NCI-H2227 treated with DMSO at 0.1 percent for 48 hours (cell line): ENCODE results near the gene EXTL1.
A peak's percentile ranks its signal among the peaks of the same experiment; 100 is the strongest.

Source experiments
- DNase-seq: peaks from one replicate; lab custom pipeline; 2025; lab: John Stamatoyannopoulos, UW

Gene EXTL1

GRCh38 chr1:25996966-25997827 is 24.4 kb upstream of the EXTL1 start:
- DNase-seq = peak; percentile 23

- DNase-seq = peak; percentile 99
Observed at GRCh38 chr1:25997828-25998761, 23.5 kb upstream of the EXTL1 start, which contains the start of gene PAFAH2. Gene PAFAH2, minus strand, starts transcription at chr1:25998063. Its CDS starts 7,247 bp downstream, at chr1:25990816.

- no peak for DNase-seq
Observed at GRCh38 chr1:25999041-25999800, 22.4 kb upstream of the EXTL1 start.

DNA sequence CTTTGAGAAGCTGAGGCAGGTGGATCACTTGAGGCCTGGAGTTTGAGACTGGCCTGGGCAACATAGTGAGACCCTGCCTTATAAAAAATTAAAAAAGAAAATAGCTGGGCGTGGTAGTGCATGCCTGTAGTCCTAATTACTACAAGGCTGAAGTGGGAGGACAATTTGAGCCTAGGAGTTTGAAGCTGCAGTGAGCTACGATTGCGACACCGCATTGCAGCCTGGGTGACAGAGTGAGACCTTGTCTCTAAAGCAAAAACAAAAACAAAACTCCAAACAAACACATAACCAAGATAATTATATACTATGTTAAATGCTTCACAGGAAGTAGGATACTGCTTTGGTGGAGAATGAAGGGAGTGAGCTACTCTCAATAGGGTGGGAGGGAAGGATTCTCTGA is 18.3 kb upstream of the EXTL1 start:
- no peak for DNase-seq

- DNase-seq = no peak
Observed at GRCh38 chr1:26003756-26004155, 17.8 kb upstream of the EXTL1 start.

GRCh38 chr1:26005434-26006105 is 16.0 kb upstream of the EXTL1 start:
- DNase-seq = no peak

- no peak for DNase-seq
Observed at GRCh38 chr1:26006710-26007109, 14.9 kb upstream of the EXTL1 start.

GRCh38 chr1:26009796-26010447 is 11.7 kb upstream of the EXTL1 start:
- DNase-seq = no peak

- no peak for DNase-seq
Observed at GRCh38 chr1:26010825-26011224, 10.8 kb upstream of the EXTL1 start.

GRCh38 chr1:26012864-26013263 is 8.7 kb upstream of the EXTL1 start:
- DNase-seq = no peak

DNA sequence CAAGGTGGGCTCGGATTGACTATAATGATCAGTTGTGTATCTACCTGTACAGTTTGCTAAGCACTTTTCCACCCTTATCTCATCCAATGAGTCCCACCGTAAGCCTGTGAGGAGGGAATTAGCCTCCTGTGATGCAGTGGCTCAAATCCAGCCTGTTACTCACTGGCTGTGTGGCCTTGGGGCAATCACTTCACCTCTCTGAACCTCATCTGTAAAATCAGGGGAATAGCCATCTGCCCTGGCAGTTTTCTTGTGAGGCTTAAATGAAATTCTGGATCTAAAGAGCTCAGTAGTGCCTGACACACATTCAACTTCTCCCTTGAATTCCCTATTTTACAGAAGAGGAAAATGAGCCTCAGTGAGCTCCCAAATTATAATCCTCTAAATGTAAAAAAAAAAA is 7.4 kb upstream of the EXTL1 start:
- DNase-seq = no peak

DNA sequence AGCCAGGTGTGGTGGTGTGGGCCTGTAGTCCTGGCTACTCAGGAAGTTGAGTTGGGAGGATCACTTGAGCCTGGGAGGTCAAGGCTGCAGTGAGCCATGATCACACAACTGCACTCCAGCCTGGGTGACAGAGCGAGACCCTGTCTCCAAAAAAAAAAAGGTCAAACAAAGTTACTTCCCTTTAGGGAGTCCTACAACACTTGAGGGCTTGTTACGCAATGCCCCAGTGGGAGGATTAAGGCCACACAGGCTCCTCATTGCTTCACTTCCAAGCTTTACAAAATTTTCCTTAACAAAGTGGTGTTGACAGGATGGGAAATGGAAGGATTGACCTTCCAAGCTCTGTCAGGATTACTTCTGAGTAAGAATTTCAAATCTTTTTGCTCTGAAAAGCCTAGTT is 6.2 kb upstream of the EXTL1 start:
- no peak for DNase-seq

DNA sequence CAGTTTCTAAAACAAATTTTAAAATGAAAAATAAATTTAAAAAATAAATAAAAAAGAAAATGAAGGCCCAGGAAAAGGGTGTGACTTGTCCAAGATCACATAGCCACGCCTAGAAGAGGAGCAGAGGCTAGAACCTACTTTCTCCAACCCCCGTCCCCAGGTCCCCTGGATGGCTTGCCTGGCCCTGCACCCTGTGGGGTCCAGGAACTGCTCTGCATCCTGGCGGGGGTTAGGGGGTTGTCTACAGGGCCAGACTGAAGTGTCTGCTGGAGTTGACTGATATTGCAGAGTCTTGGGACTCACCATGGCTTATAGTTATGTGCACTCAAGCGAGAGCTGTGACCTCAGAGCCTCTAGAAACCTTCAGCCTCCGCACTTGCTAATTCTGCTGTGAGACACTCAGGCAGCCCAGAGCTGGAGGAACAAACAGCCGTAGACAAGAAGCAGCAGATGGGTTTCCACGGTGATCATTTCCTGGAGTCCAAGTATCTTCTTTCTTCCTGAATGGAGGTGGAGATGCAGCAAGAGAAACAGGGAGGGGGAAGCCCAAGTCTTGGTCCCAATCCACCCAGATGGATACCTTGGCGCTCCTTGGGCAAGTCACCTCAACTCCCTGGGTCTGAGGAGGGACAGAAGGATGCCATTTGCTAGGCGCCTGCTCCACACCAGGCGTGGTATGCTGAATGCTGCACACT is 5.2 kb upstream of the EXTL1 start:
- DNase-seq = peak; percentile 33

DNA sequence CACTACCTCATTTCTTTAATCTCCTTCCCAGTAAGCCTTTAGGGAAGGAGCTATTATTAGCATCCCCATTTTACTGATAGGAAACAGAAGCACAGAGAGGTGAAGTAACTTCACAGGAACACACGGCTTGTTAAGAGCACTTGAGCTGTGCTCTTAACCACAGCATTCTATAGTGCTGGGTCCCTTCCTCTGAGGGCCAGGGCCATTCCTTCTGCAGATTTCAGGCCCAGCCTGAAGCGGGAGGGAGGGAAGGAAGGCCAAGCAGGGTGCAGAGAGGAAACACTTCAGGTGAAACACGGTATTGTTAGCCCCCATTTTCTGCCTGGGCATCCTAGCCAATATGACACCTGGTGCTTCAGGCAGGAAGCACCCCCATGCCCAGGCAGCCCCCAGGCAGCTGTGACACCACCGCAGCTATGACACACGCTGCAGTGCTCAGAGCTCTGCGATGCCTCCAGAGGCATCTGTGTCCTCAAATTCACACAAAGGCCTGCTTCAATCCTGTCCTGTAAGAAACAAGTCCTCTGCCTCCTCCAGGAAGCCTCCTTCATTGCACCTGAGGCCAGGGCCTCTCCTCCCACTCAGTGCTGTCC is 4.5 kb upstream of the EXTL1 start:
- no peak for DNase-seq

- no peak for DNase-seq
Observed at GRCh38 chr1:26017606-26018005, 4.0 kb upstream of the EXTL1 start.

DNA sequence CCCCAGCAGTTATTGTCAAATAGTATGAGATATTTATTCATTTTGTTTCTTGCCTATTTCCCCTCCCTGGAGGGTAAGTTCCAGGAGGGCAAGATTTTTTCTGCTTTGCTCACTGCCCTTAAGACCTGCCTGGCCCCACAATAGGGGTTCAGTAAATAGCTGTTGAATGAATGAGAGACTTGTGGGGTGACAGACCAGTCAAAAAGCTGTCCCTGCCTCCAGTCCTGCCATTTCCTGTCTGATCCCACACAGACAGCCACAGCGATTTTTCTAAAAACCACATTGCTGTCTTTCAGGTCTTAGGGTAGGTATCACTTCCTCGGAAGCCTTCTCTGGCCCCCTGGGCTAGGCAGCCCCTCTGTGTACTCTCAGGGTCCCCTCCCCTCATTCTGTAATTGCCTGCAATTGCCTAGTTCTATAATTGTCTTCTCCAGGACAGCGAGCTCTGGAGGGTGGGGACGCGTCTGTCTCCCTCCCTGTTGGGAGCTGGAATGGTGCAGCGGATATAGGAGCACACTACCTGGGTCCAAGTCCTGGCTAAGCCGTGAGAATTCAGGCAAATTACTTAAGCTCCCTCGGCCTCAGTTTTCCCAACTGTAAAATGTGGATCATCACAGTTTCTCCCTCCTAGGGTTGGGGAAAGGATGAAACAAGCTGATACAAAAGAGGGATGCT is 1.8 kb upstream of the EXTL1 start:
- peak; percentile 22 for DNase-seq

GRCh38 chr1:26020330-26020768 is 1.2 kb upstream of the EXTL1 start:
- DNase-seq = no peak

- no peak for DNase-seq
Observed at GRCh38 chr1:26020941-26021646, 481 bp upstream of the EXTL1 start.

DNA sequence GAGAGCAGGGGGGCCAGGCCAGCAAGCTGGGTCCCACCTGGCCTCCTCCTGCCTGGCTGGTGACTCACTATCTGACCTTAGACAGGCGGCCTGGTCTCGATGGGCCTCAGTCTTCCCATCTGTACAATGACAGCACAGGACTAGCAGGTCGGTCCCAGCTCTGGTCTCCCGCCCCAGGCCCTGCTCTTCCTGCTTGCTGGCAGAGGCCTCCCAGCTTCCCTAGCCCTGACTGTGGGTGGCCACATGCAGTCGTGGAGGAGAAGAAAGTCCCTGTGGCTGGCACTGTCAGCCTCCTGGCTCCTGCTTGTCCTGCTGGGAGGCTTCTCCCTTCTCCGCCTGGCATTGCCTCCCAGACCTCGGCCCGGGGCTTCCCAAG is 817 bp downstream of the EXTL1 start:
- no peak for DNase-seq
